ENCODE data around the gene GLYATL1. TPM values are rescaled to one million over a fixed set of nuclear protein-coding genes. Genes with fewer than 3 reads are reported as not detected.

Gene GLYATL1
- total RNA-seq, 2 donors from 2014 or later: not detected

DNA sequence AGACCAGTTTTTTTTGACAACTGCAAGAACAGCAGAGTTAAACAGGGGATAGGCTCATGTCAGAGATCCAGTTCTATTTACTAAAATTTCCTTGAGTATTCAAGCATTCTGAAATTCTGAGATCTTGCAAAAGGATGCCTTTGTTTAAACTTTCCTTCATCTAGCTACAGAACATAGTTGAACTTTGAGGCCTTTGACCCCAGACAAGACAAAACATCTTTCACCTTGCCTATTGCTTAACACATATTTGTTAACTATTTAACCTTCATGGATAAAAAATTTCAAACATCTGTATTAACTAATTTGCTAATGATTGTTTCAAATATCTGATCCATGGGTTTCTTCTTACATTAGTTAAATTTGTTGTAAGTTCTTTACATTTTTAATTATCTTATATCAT, 38.2 kb downstream of the GLYATL1 start:
- Histone ChIP-seq H3K27ac (no peak overlapping the region), H3K4me3 (no peak overlapping the region), H3K9me3 (peaks cover 0 to 3% of the 10 kb centered on the region in 2 donors), H3K4me1 (no peaks in the 10 kb centered on the region), H3K36me3 (no peaks in the 10 kb centered on the region), H3K27me3 (no peaks in the 10 kb centered on the region)
- no peak for TF ChIP-seq CTCF (IDR thresholded peaks at IDR 0.05)
- DNase-seq (ENCODE audit: low spot score): no peak

DNA sequence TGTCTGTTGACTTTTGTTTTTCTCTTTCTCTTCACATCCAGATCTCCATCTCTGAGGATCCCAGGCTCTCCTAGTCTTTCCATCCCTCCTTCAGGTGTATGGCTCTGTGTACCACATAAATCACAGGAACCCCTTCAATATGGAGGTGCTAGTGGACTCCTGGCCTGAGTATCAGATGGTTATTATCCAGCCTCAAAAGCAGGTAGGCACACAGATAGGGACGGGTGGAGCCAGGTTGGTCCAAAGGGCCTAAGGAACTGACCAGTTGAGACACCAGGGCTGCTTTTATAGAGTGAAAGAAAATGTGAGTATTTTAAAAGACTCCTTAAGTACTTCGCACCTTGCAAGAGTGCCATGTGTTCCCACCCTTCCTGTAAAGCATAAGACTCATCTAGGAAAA, 39.9 kb downstream of the GLYATL1 start:
- Histone ChIP-seq H3K4me1 (no peaks in the 10 kb centered on the region), H3K27me3 (no peaks in the 10 kb centered on the region), H3K36me3 (no peaks in the 10 kb centered on the region), H3K9me3 (no peaks in the 10 kb centered on the region), H3K27ac (no peak overlapping the region), H3K4me3 (no peak overlapping the region)
- no peak for DNase-seq (ENCODE audit: low spot score)
- TF ChIP-seq CTCF (IDR thresholded peaks at IDR 0.05): no peak

DNA sequence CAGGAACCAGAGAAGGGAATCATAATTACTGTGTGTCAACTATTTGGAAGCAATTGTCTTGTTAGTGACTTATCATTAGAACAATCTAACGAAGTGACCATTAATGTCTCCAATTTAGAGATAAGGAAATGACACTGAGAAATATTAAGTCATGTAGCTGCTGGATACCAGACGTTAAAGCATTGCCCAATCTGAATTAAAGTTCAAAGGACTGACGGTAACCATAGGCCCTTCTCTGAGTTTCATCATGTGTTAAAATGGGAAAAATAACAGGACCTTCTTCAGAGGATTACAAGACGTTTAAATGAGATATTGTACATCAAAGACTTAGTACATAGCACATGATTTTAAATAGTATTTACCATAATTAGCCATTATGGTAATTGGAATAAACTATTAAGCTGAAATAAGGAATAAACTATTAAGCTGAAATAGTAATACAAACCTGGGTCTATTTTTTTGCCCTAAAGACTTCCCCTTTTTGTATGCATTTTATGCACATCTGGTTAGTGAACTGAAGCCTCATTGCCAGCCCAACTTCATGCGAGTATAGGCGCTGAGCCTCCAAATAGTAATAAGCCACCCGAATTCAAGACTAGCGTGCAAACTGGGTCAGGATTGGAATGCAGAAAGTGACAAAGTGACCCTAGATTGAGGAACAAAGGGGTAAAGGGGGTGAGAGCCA, 41.0 kb downstream of the GLYATL1 start:
- no peaks in the 10 kb centered on the region for H3K9me3 ChIP-seq
- H3K36me3 ChIP-seq: no peaks in the 10 kb centered on the region
- H3K4me1 ChIP-seq: no peaks in the 10 kb centered on the region
- H3K4me3 ChIP-seq: no peak overlapping the region
- TF ChIP-seq CTCF (IDR thresholded peaks at IDR 0.05): no peak
- H3K27ac ChIP-seq: no peak overlapping the region
- no peaks in the 10 kb centered on the region for H3K27me3 ChIP-seq
- DNase-seq (ENCODE audit: low spot score): no peak

DNA sequence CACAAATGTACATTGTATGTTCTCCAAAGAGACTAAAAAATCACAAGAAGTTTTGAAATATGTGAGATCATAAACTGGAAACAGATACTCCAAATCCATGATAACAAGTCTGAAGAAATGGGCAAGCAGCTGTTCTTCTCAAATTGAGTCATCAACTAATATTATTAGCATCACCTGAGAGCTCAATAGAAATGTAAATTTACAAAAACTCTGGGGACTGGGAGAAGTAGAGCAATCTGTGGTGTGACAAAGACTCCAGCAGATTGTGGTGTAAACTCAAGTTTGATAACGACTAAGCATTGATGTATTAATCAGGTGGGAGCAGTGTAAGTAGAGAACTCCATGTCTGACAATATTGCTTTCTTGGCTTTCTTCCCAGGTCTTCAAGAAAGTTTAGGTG, 53.2 kb downstream of the GLYATL1 start:
- no peaks in the 10 kb centered on the region for H3K4me1 ChIP-seq
- DNase-seq (ENCODE audit: low spot score): no peak
- H3K36me3 ChIP-seq: no peaks in the 10 kb centered on the region
- H3K4me3 ChIP-seq: no peak overlapping the region
- no peak for TF ChIP-seq CTCF (IDR thresholded peaks at IDR 0.05)
- H3K27ac ChIP-seq: no peak overlapping the region
- H3K27me3 ChIP-seq: no peaks in the 10 kb centered on the region
- H3K9me3 ChIP-seq: no peaks in the 10 kb centered on the region

DNA sequence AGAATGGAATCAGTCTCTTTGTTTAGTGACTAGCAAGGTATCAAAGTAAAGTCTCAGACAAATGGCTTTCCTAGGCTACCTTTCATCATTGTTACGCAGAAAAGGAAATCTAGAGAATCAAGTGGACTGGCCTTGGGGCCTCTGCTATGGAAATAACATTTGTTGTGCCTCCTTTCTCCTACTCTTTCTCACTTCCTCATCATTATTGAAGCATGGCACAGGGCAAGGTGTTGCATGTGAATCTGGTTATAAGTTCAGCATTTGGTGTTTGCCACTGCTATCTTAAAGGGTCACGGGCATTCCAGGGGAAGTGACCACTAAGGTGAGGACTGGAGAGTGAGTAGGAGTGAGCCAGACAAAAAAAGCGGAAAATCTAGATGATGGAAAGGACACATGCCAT, 54.9 kb downstream of the GLYATL1 start:
- TF ChIP-seq CTCF (IDR thresholded peaks at IDR 0.05): no peak
- H3K27me3 ChIP-seq: no peaks in the 10 kb centered on the region

More for the DNA sequence above, 54.9 kb downstream of the GLYATL1 start:
- Histone ChIP-seq H3K27ac (no peak overlapping the region), H3K9me3 (no peaks in the 10 kb centered on the region), H3K4me1 (no peaks in the 10 kb centered on the region), H3K36me3 (no peaks in the 10 kb centered on the region), H3K4me3 (no peak overlapping the region)
- DNase-seq (ENCODE audit: low spot score): no peak
